ENCODE measurements around the gene TRIM52. TPM values are rescaled to one million over a fixed set of nuclear protein-coding genes. Genes with fewer than 3 reads are reported as not detected.
A peak's percentile ranks its signal among the peaks of the same experiment; 100 is the strongest.

Gene TRIM52
- total RNA-seq, 1 experiment from 2014 or later, result 7.6 TPM

DNA sequence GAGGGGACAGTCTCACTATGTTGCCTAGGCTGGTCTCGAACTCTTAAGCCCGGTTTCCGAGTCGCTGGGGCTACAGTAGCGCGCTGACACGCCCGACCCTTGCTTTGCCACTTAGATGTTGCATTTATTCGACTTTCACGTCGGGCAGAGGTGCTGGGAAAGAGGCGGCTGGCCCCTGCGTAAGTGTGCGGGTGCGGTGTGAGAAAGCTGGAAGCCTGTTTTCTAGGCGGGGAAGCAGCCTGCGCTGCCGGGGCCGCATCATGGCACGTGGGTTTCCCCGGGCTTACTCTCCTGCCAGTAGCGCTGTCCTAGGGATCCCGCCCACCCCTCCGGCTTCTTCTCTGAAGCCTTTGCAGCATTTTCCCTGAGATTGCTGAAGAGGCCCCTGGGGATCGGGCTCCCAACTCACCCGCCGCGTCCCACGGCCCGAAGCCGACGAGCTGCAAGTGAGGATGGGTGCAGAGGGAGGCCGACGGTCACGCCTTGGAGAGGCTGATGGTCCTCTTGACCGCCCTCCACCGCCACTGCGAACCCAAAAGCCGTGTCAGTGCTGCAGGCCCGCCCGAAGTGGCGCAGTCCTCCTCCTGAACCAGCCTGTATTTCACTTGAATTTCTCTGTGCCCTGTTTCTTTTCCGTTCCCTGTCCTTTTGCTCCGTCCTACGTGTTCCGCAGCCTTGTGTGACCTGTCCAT, 43.7 kb downstream of the TRIM52 start:
- no peak overlapping the region for H3K9ac ChIP-seq (ENCODE audit: low read length)
- H3K4me1 ChIP-seq (ENCODE audit: control insufficient read depth in 1 of 2, insufficient read depth in 2 of 2, low read length in 2 of 2), result peaks cover 9 to 44% of the 10 kb centered on the region in 2 experiments; a peak in 3 of 4 replicates
- no peaks in the 10 kb centered on the region for H3K36me3 ChIP-seq (ENCODE audit: control insufficient read depth in 1 of 2, insufficient read depth in 2 of 2, low read length in 2 of 2)
- no peaks in the 10 kb centered on the region for H3K27me3 ChIP-seq (ENCODE audit: insufficient read depth, low read length)
- no peak overlapping the region for H3K4me3 ChIP-seq (replicated peaks in 1 of 2; ENCODE audit: low read depth in 1 of 2, low read length in 2 of 2)
- CTCF ChIA-PET, result no interaction called here
- peak overlapping the region; percentile 19; the same call in 1 of the 2 replicates for H3K27ac ChIP-seq (ENCODE audit: low read depth, low read length)
- no peaks in the 10 kb centered on the region for H4K20me1 ChIP-seq (ENCODE audit: insufficient read depth)
- TF ChIP-seq RAD21 (IDR thresholded peaks at IDR 0.05; ENCODE audit: low read depth) (no peak), CTCF (IDR thresholded peaks at IDR 0.05 in 2 of 3, conservative IDR thresholded peaks at IDR 0.05 in 1 of 3; ENCODE audit: borderline replicate concordance in 1 of 3, insufficient read depth in 1 of 3, low read depth in 2 of 3, low read length in 2 of 3) (no peak)
- peak overlapping the region; percentile 70; the same call in 1 of the 2 replicates for H3K4me2 ChIP-seq (ENCODE audit: low read length)
- no peak for DNase-seq (ENCODE audit: low read depth, low spot score)
- RAD21 ChIA-PET (ENCODE audit: low non-redundant PET in 1 of 2, low total read pairs in 2 of 2, uncharacterized antibody in 2 of 2, unreplicated experiment in 2 of 2), result no interaction called here
- ATAC-seq, result no peak
- H3K79me2 ChIP-seq (ENCODE audit: insufficient read depth, low read length), result no peaks in the 10 kb centered on the region
- no peaks in the 10 kb centered on the region for H3K9me3 ChIP-seq (ENCODE audit: control insufficient read depth in 1 of 2, insufficient read depth in 1 of 2, low read depth in 1 of 2, low read length in 2 of 2)
- no peaks in the 10 kb centered on the region for H3K9me2 ChIP-seq (ENCODE audit: insufficient read depth)
- POLR2A ChIA-PET, result no interaction called here
- BruUV-seq (replicated peaks), result no TSS peak
- H2AFZ ChIP-seq (ENCODE audit: low read depth, low read length, poor library complexity, severe bottlenecking), result no peak overlapping the region
- intact Hi-C loops (cut with micrococcal nuclease), result no loop called here

GRCh38 chr5:181215997-181216989, 44.6 kb downstream of the TRIM52 start:
- intact Hi-C loops (cut with micrococcal nuclease), result no loop called here
- DNase-seq (ENCODE audit: low read depth, low spot score) (no peak), ATAC-seq (no peak)
- BruUV-seq (replicated peaks), result no TSS peak
- no peak overlapping the region for H3K27ac ChIP-seq (ENCODE audit: low read depth, low read length)
- H4K20me1 ChIP-seq (ENCODE audit: insufficient read depth), result no peaks in the 10 kb centered on the region
- no peaks in the 10 kb centered on the region for H3K27me3 ChIP-seq (ENCODE audit: insufficient read depth, low read length)
- ChIA-PET RAD21 (ENCODE audit: low non-redundant PET in 1 of 2, low total read pairs in 2 of 2, uncharacterized antibody in 2 of 2, unreplicated experiment in 2 of 2) (no interaction called here), POLR2A (no interaction called here), CTCF (no interaction called here)
- peaks cover 5 to 34% of the 10 kb centered on the region in 2 experiments; a peak in 3 of 4 replicates for H3K4me1 ChIP-seq (ENCODE audit: control insufficient read depth in 1 of 2, insufficient read depth in 2 of 2, low read length in 2 of 2)
- H3K9me2 ChIP-seq (ENCODE audit: insufficient read depth), result no peaks in the 10 kb centered on the region
- H3K9me3 ChIP-seq (ENCODE audit: control insufficient read depth in 1 of 2, insufficient read depth in 1 of 2, low read depth in 1 of 2, low read length in 2 of 2), result no peaks in the 10 kb centered on the region
- no peaks in the 10 kb centered on the region for H3K36me3 ChIP-seq (ENCODE audit: control insufficient read depth in 1 of 2, insufficient read depth in 2 of 2, low read length in 2 of 2)
- H3K79me2 ChIP-seq (ENCODE audit: insufficient read depth, low read length), result no peaks in the 10 kb centered on the region
- H3K4me2 ChIP-seq (ENCODE audit: low read length), result no peak overlapping the region
- no peak overlapping the region for H3K4me3 ChIP-seq (replicated peaks in 1 of 2; ENCODE audit: low read depth in 1 of 2, low read length in 2 of 2)
- H2AFZ ChIP-seq (ENCODE audit: low read depth, low read length, poor library complexity, severe bottlenecking), result no peak overlapping the region
- H3K9ac ChIP-seq (ENCODE audit: low read length), result no peak overlapping the region
- TF ChIP-seq EZH2 (IDR thresholded peaks at IDR 0.05) (no peak), YY1 (IDR thresholded peaks at IDR 0.05; ENCODE audit: extremely low read depth, insufficient replicate concordance, low read depth, low read length) (no peak), CTCF (IDR thresholded peaks at IDR 0.05 in 2 of 3, conservative IDR thresholded peaks at IDR 0.05 in 1 of 3; ENCODE audit: borderline replicate concordance in 1 of 3, insufficient read depth in 1 of 3, low read depth in 2 of 3, low read length in 2 of 3) (no peak), ZFX (IDR thresholded peaks at IDR 0.05) (no peak)
